Measurements from ENCODE around the gene SCNN1A. TPM values are rescaled to one million over a fixed set of nuclear protein-coding genes. Genes with fewer than 3 reads are reported as not detected.

The SCNN1A gene
- total RNA-seq, 3 donors from 2014 or later: 130 to 402 (median 386) TPM

GRCh38 chr12:6361834-6362233 lies 13.5 kb downstream of the SCNN1A start:
- peaks cover 32% of the 10 kb centered on the region for H3K4me1 ChIP-seq (ENCODE audit: low read depth)
- no peaks in the 10 kb centered on the region for H3K36me3 ChIP-seq (ENCODE audit: low read depth)
- ATAC-seq (peak; percentile 51), DNase-seq (peak; percentile 80 to 90 (median 88))
- no peaks in the 10 kb centered on the region for H3K9me3 ChIP-seq
- no peak overlapping the region for H3K4me3 ChIP-seq
- no peak for TF ChIP-seq CTCF (IDR thresholded peaks at IDR 0.05)
- intact Hi-C loops (cut with DNase I, micrococcal nuclease): no loop called here

DNA sequence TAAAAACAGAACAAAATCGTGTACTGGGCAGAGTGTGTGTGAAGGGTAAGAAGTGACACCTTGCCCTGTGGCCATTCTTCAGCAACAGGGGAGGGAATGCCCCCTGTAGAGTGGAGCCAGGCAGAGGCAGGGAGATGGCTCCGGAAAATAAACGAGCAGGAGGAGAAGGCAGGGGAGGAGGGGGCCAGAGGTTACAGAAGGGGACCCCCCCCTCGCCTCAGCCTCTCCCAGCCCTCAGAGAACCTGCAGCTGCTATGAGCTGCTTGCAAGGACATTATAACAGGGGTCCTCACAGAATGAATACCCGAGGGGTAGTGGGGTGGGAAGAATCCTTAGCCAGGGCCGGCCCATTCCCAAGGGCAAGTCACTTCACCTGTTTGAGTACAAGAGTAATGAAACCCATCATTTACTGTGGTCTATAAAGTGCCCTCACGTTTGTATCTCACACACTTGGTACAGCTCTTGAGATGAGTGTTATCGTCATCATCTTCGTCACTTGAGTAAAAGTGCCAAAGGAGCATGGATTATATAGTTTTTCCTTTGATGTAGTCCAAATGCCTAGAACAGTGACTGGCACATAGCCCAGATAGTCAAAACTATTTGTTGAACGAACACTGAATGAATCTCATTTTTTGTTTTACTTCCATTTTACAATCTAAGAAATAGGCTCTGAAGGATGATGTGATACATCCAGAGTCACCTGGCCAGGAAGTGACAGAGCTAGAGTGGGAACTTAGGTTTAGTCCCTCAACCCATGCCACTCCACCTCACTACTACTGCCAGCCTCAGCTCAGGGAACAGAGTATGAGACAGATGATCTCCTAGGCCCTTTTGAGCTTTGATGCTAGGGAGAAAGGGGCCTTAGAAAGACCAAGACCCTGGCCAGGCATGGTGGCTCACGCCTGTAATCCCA lies 14.5 kb downstream of the SCNN1A start:
- Histone ChIP-seq H3K36me3 (ENCODE audit: low read depth) (no peaks in the 10 kb centered on the region), H3K4me1 (ENCODE audit: low read depth) (peaks cover 32% of the 10 kb centered on the region), H3K9me3 (no peaks in the 10 kb centered on the region), H3K4me3 (no peak overlapping the region)
- peak in 1 of 3 donors; percentile 32 for DNase-seq
- intact Hi-C loops (cut with DNase I, micrococcal nuclease): no loop called here
- TF ChIP-seq CTCF (IDR thresholded peaks at IDR 0.05): no peak
- peak; percentile 0 for ATAC-seq

DNA sequence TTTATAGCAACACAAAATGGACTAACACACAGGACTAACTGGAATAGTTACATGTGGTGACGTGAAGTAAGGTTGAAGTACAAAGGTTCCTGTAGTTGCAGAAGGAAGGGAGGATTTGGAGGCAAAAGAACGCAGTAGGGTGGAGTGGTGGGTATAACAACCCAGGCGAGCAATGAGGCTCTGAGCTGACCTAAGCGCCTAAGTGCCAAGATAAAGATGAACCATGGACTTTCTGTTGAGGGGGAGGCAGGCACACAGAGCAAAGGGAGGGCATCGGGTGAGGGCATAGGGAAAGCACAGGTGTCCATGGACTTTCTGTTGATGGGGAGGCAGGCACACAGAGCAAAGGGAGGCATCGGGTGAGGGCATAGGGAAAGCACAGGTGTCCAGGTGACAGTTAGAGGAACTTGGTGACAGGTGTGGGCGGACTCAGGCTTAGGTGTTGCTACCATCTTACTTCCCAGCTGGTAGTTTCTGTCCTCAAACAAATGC lies 15.2 kb downstream of the SCNN1A start:
- no peak for TF ChIP-seq CTCF (IDR thresholded peaks at IDR 0.05)
- Histone ChIP-seq H3K9me3 (no peaks in the 10 kb centered on the region), H3K4me1 (ENCODE audit: low read depth) (peaks cover 32% of the 10 kb centered on the region), H3K4me3 (no peak overlapping the region), H3K36me3 (ENCODE audit: low read depth) (no peaks in the 10 kb centered on the region)
- peak; percentile 64 for ATAC-seq
- intact Hi-C loops (cut with DNase I, micrococcal nuclease): no loop called here
- DNase-seq: peak; percentile 67 to 77 (median 68)

GRCh38 chr12:6358881-6359280 lies 16.5 kb downstream of the SCNN1A start:
- Histone ChIP-seq H3K4me3 (no peak overlapping the region), H3K36me3 (ENCODE audit: low read depth) (no peaks in the 10 kb centered on the region), H3K4me1 (ENCODE audit: low read depth) (peaks cover 29% of the 10 kb centered on the region), H3K9me3 (no peaks in the 10 kb centered on the region)
- intact Hi-C loops (cut with DNase I, micrococcal nuclease): no loop called here
- ATAC-seq (no peak), DNase-seq (no peak)
- no peak for TF ChIP-seq CTCF (IDR thresholded peaks at IDR 0.05)

DNA sequence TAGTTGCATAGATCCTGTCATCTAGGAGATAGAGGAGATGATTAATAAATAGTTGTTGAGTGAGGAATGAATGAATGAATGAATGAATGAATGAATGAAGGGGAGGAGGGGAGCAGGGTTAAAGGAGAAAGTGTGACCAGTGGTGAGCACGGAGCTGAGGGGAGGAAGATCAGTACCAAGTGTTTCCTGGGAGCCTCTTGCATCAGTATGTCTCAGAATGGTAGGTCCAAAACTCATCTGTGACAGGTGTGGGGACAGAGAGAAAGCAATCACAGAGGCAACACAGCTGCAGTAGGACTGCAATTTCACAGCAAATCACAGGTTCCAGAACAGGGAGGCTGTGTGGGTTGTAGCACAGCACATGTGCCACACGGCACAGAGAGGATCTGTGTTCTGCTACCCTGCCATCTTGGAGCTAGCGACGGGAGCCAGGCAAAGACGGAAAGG lies 19.0 kb downstream of the SCNN1A start:
- Histone ChIP-seq H3K4me3 (no peak overlapping the region), H3K9me3 (no peaks in the 10 kb centered on the region), H3K4me1 (ENCODE audit: low read depth) (peaks cover 13% of the 10 kb centered on the region), H3K36me3 (ENCODE audit: low read depth) (no peaks in the 10 kb centered on the region)
- DNase-seq (no peak), ATAC-seq (no peak)
- intact Hi-C loops (cut with DNase I, micrococcal nuclease): no loop called here
- no peak for TF ChIP-seq CTCF (IDR thresholded peaks at IDR 0.05)

All from mucosa of descending colon (tissue), 3 donors.